ENCODE data around the gene MUC4.
"Not testable (repeated sequence)": the region's sequence is repeated elsewhere in the genome, so short reads cannot be mapped to it uniquely, and the experiment has no call there.

The MUC4 gene

GRCh38 chr3:195758721-195759353 lies 52.9 kb downstream of the MUC4 start:
- DNase-seq: no peak

- no peak for DNase-seq
These were observed 53.9 kb downstream of the MUC4 start for GRCh38 chr3:195757827-195758226.

GRCh38 chr3:195757438-195757770 lies 54.3 kb downstream of the MUC4 start:
- DNase-seq: no peak

- DNase-seq: no peak
These were observed 55.7 kb downstream of the MUC4 start for GRCh38 chr3:195755791-195756676.

GRCh38 chr3:195755391-195755790 lies 56.3 kb downstream of the MUC4 start:
- DNase-seq: no peak

GRCh38 chr3:195754906-195755305 lies 56.8 kb downstream of the MUC4 start:
- no peak for DNase-seq

GRCh38 chr3:195754141-195754540 lies 57.6 kb downstream of the MUC4 start:
- no peak for DNase-seq

- no peak for DNase-seq
These were observed 58.1 kb downstream of the MUC4 start for GRCh38 chr3:195753581-195753980.

GRCh38 chr3:195752546-195753331 lies 59.0 kb downstream of the MUC4 start:
- no peak for DNase-seq

- DNase-seq: no peak
These were observed 59.7 kb downstream of the MUC4 start for GRCh38 chr3:195752066-195752465.

- no peak for DNase-seq
These were observed 60.2 kb downstream of the MUC4 start for GRCh38 chr3:195751560-195751959.

GRCh38 chr3:195750797-195751520 lies 60.8 kb downstream of the MUC4 start:
- DNase-seq: no peak

GRCh38 chr3:195749101-195749500 lies 62.6 kb downstream of the MUC4 start:
- DNase-seq: not testable (repeated sequence)

GRCh38 chr3:195748661-195749060 lies 63.1 kb downstream of the MUC4 start:
- no peak for DNase-seq

GRCh38 chr3:195746751-195747150 lies 65.0 kb downstream of the MUC4 start:
- no peak for DNase-seq

GRCh38 chr3:195746346-195746745 lies 65.4 kb downstream of the MUC4 start:
- no peak for DNase-seq

- DNase-seq: no peak
These were observed 67.3 kb downstream of the MUC4 start for GRCh38 chr3:195744437-195744836.

GRCh38 chr3:195739561-195740111 lies 72.1 kb downstream of the MUC4 start:
- no peak for DNase-seq

GRCh38 chr3:195738274-195739044 lies 73.3 kb downstream of the MUC4 start:
- no peak for DNase-seq

- DNase-seq: not testable (repeated sequence)
These were observed 73.9 kb downstream of the MUC4 start for GRCh38 chr3:195737782-195738181.

- DNase-seq: no peak
These were observed 74.8 kb downstream of the MUC4 start for GRCh38 chr3:195736866-195737490.

Data from eye (tissue), 1 donor.